Omental fat pad (tissue), 4 donors: ENCODE measurements around the gene EFCAB8. TPM values are rescaled to one million over a fixed set of nuclear protein-coding genes. Genes with fewer than 3 reads are reported as not detected.

Experiments used
- ATAC-seq: fragments of 150-250 bp; one replicate; pipeline ENCODE4 v1.9.1; 2016; ENCODE audit warnings: mild to moderate bottlenecking, moderate library complexity; ENCODE audit not compliant: low FRiP score
- DNase-seq: peaks from one replicate; pipeline ENCODE4 v3.0.0-alpha.2; 2019; ENCODE audit warnings: low spot score
- CTCF ChIP-seq, 3 donors: fragments of 450-650 bp; IDR thresholded peaks; one replicate each; pipeline ENCODE4 v1.5.1; 2016 to 2017; ENCODE audit warnings: antibody characterized with exemption in 3 of 3, mild to moderate bottlenecking in 3 of 3, moderate library complexity in 2 of 3
- total RNA-seq, 4 donors: library from RNA; depleted of rRNA; stranded (reverse); fragments of >200 nt; gene quantifications; one replicate each; pipeline ENCODE4 v1.1.0, GENCODE V29; 2016

The EFCAB8 gene
- total RNA-seq, 4 donors from 2014 or later = 0.24 TPM; not detected in 3

GRCh38 chr20:32975698-32976674 is 117.3 kb downstream of the EFCAB8 start:
- no peak for ATAC-seq
- no peak for DNase-seq
- no peak for TF ChIP-seq CTCF (IDR thresholded peaks at IDR 0.05)

- no peak for ATAC-seq
- no peak for DNase-seq
Measured at GRCh38 chr20:32976746-32977145, 118.0 kb downstream of the EFCAB8 start.

GRCh38 chr20:32977281-32978008 is 118.7 kb downstream of the EFCAB8 start:
- DNase-seq = no peak
- no peak for TF ChIP-seq CTCF (IDR thresholded peaks at IDR 0.05)

More at GRCh38 chr20:32976746-32977145, 118.0 kb downstream of the EFCAB8 start:
- no peak for TF ChIP-seq CTCF (IDR thresholded peaks at IDR 0.05)

GRCh38 chr20:32978009-32978335 is 119.2 kb downstream of the EFCAB8 start:
- TF ChIP-seq CTCF (IDR thresholded peaks at IDR 0.05) = no peak
- no peak for ATAC-seq
- no peak for DNase-seq

More at GRCh38 chr20:32977281-32978008, 118.7 kb downstream of the EFCAB8 start:
- ATAC-seq = no peak

- no peak for TF ChIP-seq CTCF (IDR thresholded peaks at IDR 0.05)
- no peak for DNase-seq
- no peak for ATAC-seq
Measured at GRCh38 chr20:32979201-32979998, 120.7 kb downstream of the EFCAB8 start.

GRCh38 chr20:32980131-32980941 is 121.6 kb downstream of the EFCAB8 start:
- no peak for TF ChIP-seq CTCF (IDR thresholded peaks at IDR 0.05)

More at GRCh38 chr20:32980131-32980941, 121.6 kb downstream of the EFCAB8 start:
- ATAC-seq = no peak
- DNase-seq = no peak
